Measurements from ENCODE around the gene TSC1.

Gene TSC1

DNA sequence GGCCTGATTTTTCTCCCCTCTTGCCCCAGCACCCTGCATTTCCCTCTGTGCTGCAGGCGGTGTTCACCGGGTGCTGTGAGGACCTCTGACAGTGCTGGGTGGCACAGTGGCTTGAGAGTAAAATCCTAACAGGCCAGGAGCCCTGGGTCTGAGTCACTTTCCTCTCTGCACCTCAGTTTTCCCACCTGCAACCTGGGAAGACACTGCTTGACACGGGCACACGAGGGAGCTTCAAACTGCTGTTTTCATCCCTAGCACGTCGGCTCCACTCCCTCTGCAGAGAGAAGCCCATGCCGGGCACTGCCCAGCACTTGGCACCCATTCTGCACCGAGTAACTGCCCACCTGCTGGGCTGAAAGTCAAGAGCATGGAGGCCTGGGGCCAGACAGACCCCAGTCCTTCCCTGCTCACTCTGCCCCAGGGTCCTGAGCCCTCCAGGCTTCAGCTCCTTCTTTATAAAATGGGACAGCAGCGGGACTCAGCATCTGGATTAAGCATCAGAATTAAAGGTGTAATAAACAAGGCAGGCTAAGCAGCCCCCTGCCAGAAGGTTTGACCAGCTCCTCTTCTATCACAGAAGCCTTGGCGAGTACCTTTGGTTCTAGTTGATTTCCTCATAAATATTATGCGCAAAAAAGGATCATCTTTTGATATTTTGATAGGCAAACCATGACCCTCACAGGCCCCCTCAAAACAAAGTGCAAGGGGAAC is 39.2 kb upstream of the TSC1 start:
- Histone ChIP-seq H3K79me2 (ENCODE audit: insufficient read depth, low read length) (no peaks in the 10 kb centered on the region), H3F3A (ENCODE audit: insufficient read depth) (no peaks in the 10 kb centered on the region)
- TF ChIP-seq, protein P1, sequence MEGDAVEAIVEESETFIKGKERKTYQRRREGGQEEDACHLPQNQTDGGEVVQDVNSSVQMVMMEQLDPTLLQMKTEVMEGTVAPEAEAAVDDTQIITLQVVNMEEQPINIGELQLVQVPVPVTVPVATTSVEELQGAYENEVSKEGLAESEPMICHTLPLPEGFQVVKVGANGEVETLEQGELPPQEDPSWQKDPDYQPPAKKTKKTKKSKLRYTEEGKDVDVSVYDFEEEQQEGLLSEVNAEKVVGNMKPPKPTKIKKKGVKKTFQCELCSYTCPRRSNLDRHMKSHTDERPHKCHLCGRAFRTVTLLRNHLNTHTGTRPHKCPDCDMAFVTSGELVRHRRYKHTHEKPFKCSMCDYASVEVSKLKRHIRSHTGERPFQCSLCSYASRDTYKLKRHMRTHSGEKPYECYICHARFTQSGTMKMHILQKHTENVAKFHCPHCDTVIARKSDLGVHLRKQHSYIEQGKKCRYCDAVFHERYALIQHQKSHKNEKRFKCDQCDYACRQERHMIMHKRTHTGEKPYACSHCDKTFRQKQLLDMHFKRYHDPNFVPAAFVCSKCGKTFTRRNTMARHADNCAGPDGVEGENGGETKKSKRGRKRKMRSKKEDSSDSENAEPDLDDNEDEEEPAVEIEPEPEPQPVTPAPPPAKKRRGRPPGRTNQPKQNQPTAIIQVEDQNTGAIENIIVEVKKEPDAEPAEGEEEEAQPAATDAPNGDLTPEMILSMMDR (IDR thresholded peaks at IDR 0.05; ENCODE audit: insufficient read depth, low read length, poor library complexity, severe bottlenecking): no peak
- no peak for TF ChIP-seq EZH2phosphoT487 (conservative IDR thresholded peaks at IDR 0.05; ENCODE audit: low read length)

DNA sequence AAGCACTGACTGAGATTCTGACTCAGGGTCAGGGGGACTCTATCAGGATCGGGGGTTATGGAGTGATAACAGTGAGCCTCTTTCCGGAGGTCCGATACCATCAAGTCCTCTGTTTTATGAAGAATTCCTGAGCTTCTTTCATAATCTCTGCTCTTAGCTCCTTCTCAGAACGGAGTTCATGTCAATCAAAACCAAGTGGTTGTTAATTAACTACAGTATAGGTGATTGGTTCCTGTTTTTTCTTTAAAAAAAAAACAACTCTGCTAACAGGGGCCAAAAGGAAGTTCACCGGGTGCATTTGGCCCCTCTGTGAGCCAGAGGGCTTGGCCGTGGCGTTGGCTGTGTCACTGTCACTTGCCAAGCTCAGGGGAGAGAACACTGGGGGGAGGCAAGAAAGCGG is 38.0 kb upstream of the TSC1 start:
- Histone ChIP-seq H3K4me2 (ENCODE audit: low read depth, low read length, poor library complexity, severe bottlenecking) (no peak overlapping the region), H3K36me3 (ENCODE audit: low read length) (no peaks in the 10 kb centered on the region), H3K9me2 (replicated peaks; ENCODE audit: insufficient read depth, low read length) (no peaks in the 10 kb centered on the region), H3K27me3 (ENCODE audit: low read length) (no peaks in the 10 kb centered on the region; the same call in 1 of the 2 replicates), H3K4me3 (ENCODE audit: insufficient read depth, low read length, poor library complexity, severe bottlenecking) (no peak overlapping the region), H3K9ac (ENCODE audit: low read length) (no peak overlapping the region), H4K20me1 (ENCODE audit: low read depth, low read length) (no peaks in the 10 kb centered on the region), H3K27ac (ENCODE audit: low read depth, low read length) (no peak overlapping the region), H3K79me2 (ENCODE audit: insufficient read depth, low read length) (no peaks in the 10 kb centered on the region), H3F3A (ENCODE audit: insufficient read depth) (no peaks in the 10 kb centered on the region), H3K9me3 (ENCODE audit: insufficient read depth, low read length) (no peaks in the 10 kb centered on the region), H2AFZ (ENCODE audit: low read depth, low read length, severe bottlenecking) (no peak overlapping the region)
- TF ChIP-seq, protein P1 (IDR thresholded peaks at IDR 0.05; ENCODE audit: insufficient read depth, low read length, poor library complexity, severe bottlenecking): no peak

More for the DNA sequence above, 39.2 kb upstream of the TSC1 start:
- Histone ChIP-seq H3K36me3 (ENCODE audit: low read length) (no peaks in the 10 kb centered on the region), H2AFZ (ENCODE audit: low read depth, low read length, severe bottlenecking) (no peak overlapping the region), H3K27ac (ENCODE audit: low read depth, low read length) (no peak overlapping the region), H3K4me2 (ENCODE audit: low read depth, low read length, poor library complexity, severe bottlenecking) (no peak overlapping the region), H3K9me3 (ENCODE audit: insufficient read depth, low read length) (no peaks in the 10 kb centered on the region), H4K20me1 (ENCODE audit: low read depth, low read length) (no peaks in the 10 kb centered on the region), H3K4me3 (ENCODE audit: insufficient read depth, low read length, poor library complexity, severe bottlenecking) (no peak overlapping the region), H3K9me2 (replicated peaks; ENCODE audit: insufficient read depth, low read length) (no peaks in the 10 kb centered on the region), H3K9ac (ENCODE audit: low read length) (no peak overlapping the region), H3K27me3 (ENCODE audit: low read length) (no peaks in the 10 kb centered on the region; the same call in 1 of the 2 replicates)

DNA sequence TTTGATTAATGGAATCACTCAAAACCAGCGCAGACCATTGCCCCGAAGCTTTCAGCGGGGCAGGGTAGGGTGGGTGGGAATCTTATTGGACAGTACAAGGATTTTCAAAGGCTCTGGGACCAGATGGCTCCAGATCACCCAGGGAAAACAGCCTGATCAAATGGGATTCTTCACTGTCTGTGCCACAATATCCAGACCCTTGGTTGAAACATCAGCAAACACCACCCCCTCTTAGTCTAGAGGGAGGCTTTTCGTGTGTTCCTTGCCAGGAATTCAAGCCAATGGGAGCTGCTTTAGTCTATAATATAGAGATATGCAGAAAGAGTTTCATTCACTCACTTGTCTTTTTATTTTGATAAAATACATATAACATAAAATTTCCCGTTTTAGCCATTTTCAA is 35.7 kb upstream of the TSC1 start:
- no peaks in the 10 kb centered on the region; the same call in 1 of the 2 replicates for H3K27me3 ChIP-seq (ENCODE audit: low read length)

More for the DNA sequence above, 35.7 kb upstream of the TSC1 start:
- H3K4me2 ChIP-seq (ENCODE audit: low read depth, low read length, poor library complexity, severe bottlenecking): no peak overlapping the region
- H3K36me3 ChIP-seq (ENCODE audit: low read length): no peaks in the 10 kb centered on the region
- no peaks in the 10 kb centered on the region for H3K9me2 ChIP-seq (replicated peaks; ENCODE audit: insufficient read depth, low read length)
- no peak overlapping the region for H3K4me3 ChIP-seq (ENCODE audit: insufficient read depth, low read length, poor library complexity, severe bottlenecking)
- no peaks in the 10 kb centered on the region for H3K9me3 ChIP-seq (ENCODE audit: insufficient read depth, low read length)
- no peak overlapping the region for H3K9ac ChIP-seq (ENCODE audit: low read length)
- H3K79me2 ChIP-seq (ENCODE audit: insufficient read depth, low read length): no peaks in the 10 kb centered on the region
- no peak overlapping the region for H3K27ac ChIP-seq (ENCODE audit: low read depth, low read length)
- no peaks in the 10 kb centered on the region for H4K20me1 ChIP-seq (ENCODE audit: low read depth, low read length)
- no peaks in the 10 kb centered on the region for H3F3A ChIP-seq (ENCODE audit: insufficient read depth)
- TF ChIP-seq, protein P1 (IDR thresholded peaks at IDR 0.05; ENCODE audit: insufficient read depth, low read length, poor library complexity, severe bottlenecking): no peak
- TF ChIP-seq EZH2phosphoT487 (conservative IDR thresholded peaks at IDR 0.05; ENCODE audit: low read length): no peak
- no peak overlapping the region for H2AFZ ChIP-seq (ENCODE audit: low read depth, low read length, severe bottlenecking)
